ENCODE results near the gene APP.
"Not testable (repeated sequence)": the region's sequence is repeated elsewhere in the genome, so short reads cannot be mapped to it uniquely, and the experiment has no call there.

The APP gene

DNA sequence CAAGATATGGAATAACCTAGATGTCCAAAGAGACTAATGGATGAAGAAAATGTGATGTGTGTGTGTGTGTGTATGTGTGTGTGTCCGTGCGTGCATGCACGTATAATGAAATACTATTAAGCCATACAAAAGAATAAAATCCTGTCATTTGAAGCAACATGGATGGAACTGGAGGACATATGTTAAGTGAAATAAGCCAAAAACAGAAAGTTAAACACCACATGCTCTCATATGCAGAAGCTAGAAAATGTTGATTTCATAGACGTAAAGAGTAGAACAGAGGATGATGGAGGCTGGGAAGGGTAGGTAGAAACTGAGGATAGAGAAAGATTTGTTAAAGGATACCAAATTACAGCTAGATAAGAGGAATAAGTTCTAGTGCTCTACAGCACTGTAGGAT, 133.7 kb downstream of the APP start:
- H3K4me1 ChIP-seq (ENCODE audit: control insufficient read depth, insufficient read depth, low read length): no peaks in the 10 kb centered on the region
- H3K27me3 ChIP-seq (ENCODE audit: control insufficient read depth, insufficient read depth, low read length, poor library complexity, severe bottlenecking): no peaks in the 10 kb centered on the region
- WGBS, 2 experiments: 94 to 95% methylated on average over 2 to 4 of the region's 4 CpGs
- peaks cover 5% of the 10 kb centered on the region for H3K36me3 ChIP-seq (ENCODE audit: control insufficient read depth, insufficient read depth, low read length)
- no peaks in the 10 kb centered on the region for H3K9me3 ChIP-seq (ENCODE audit: control insufficient read depth, low read length)
- no peak overlapping the region for H3K4me3 ChIP-seq (ENCODE audit: insufficient read depth, low read depth, low read length)
- H3K27ac ChIP-seq (ENCODE audit: insufficient read depth, low read depth, low read length, poor library complexity, severe bottlenecking): no peak overlapping the region

DNA sequence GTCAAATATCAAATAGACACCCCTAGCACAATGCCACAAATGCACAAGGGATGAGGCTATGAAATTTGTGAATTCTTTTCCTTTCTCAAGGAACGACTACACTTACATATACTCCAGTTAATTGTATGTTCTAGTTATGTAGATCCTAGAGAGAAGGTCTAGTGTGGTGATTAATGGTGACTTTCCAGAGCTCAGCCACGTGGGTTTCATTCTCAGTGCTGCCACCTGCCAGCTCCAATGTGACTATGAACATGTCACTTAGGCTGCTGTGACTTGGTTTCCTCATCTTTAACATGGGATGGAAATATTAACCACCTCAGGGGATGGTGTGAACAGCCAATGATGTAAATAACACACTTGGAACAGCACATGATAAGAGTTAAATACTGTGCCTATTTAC, 138.3 kb downstream of the APP start:
- Histone ChIP-seq H3K4me3 (ENCODE audit: insufficient read depth, low read depth, low read length) (no peak overlapping the region), H3K9me3 (ENCODE audit: control insufficient read depth, low read length) (no peaks in the 10 kb centered on the region), H3K27ac (ENCODE audit: insufficient read depth, low read depth, low read length, poor library complexity, severe bottlenecking) (no peak overlapping the region), H3K27me3 (ENCODE audit: control insufficient read depth, insufficient read depth, low read length, poor library complexity, severe bottlenecking) (no peaks in the 10 kb centered on the region), H3K36me3 (ENCODE audit: control insufficient read depth, insufficient read depth, low read length) (peaks cover 5% of the 10 kb centered on the region), H3K4me1 (ENCODE audit: control insufficient read depth, insufficient read depth, low read length) (no peaks in the 10 kb centered on the region)
- 81 to 85% methylated on average over 1 to 2 of the region's 2 CpGs for WGBS, 2 experiments

DNA sequence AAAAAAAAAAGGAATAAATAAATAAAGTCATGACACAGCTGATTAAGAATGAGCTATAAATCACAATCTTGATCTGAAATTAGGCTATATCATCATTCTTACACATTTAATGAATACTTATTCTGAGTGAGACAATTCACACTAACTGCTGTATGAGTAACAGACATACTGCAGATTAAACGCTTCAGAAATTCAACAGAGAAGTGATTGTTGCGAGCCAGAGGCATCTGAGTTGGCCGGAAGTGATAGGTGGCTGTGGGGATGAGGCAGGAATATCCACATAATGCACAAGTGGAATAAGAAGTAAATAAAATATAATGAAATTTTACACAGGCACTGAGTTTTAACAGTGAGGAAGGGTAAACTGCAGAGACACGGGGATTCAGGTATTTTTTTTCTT, 142.4 kb downstream of the APP start:
- no peak overlapping the region for H3K4me3 ChIP-seq (ENCODE audit: insufficient read depth, low read depth, low read length)
- no peaks in the 10 kb centered on the region for H3K9me3 ChIP-seq (ENCODE audit: control insufficient read depth, low read length)
- H3K27me3 ChIP-seq (ENCODE audit: control insufficient read depth, insufficient read depth, low read length, poor library complexity, severe bottlenecking): no peaks in the 10 kb centered on the region
- H3K27ac ChIP-seq (ENCODE audit: insufficient read depth, low read depth, low read length, poor library complexity, severe bottlenecking): no peak overlapping the region
- H3K36me3 ChIP-seq (ENCODE audit: control insufficient read depth, insufficient read depth, low read length): peaks cover 5% of the 10 kb centered on the region
- WGBS, 2 experiments: 89 to 95% methylated on average over 4 of the region's 4 CpGs
- no peaks in the 10 kb centered on the region for H3K4me1 ChIP-seq (ENCODE audit: control insufficient read depth, insufficient read depth, low read length)

DNA sequence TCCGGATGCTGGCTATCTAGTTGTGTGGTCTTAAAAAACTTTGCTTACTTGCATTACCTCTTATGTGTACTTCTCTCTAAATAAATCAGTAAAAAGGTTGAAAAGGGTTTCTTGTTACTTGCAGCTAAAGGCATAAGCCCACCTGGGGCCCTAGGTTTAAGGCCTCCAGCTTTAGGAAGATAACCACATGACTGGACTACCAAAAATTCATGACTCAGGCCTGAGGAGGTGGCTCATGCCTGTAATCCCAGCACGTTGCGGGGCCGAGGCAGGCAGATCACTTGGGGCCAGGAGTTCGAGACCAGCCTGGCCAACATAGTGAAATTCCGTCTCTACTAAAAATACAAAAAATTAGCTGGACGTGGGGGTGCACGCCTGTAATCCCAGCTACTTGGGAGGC, 142.9 kb downstream of the APP start:
- peaks cover 5% of the 10 kb centered on the region for H3K36me3 ChIP-seq (ENCODE audit: control insufficient read depth, insufficient read depth, low read length)
- no peaks in the 10 kb centered on the region for H3K27me3 ChIP-seq (ENCODE audit: control insufficient read depth, insufficient read depth, low read length, poor library complexity, severe bottlenecking)
- 91 to 93% methylated on average over 7 to 8 of the region's 8 CpGs for WGBS, 2 experiments
- no peak overlapping the region for H3K4me3 ChIP-seq (ENCODE audit: insufficient read depth, low read depth, low read length)
- H3K27ac ChIP-seq (ENCODE audit: insufficient read depth, low read depth, low read length, poor library complexity, severe bottlenecking): no peak overlapping the region
- H3K9me3 ChIP-seq (ENCODE audit: control insufficient read depth, low read length): no peaks in the 10 kb centered on the region
- H3K4me1 ChIP-seq (ENCODE audit: control insufficient read depth, insufficient read depth, low read length): no peaks in the 10 kb centered on the region

DNA sequence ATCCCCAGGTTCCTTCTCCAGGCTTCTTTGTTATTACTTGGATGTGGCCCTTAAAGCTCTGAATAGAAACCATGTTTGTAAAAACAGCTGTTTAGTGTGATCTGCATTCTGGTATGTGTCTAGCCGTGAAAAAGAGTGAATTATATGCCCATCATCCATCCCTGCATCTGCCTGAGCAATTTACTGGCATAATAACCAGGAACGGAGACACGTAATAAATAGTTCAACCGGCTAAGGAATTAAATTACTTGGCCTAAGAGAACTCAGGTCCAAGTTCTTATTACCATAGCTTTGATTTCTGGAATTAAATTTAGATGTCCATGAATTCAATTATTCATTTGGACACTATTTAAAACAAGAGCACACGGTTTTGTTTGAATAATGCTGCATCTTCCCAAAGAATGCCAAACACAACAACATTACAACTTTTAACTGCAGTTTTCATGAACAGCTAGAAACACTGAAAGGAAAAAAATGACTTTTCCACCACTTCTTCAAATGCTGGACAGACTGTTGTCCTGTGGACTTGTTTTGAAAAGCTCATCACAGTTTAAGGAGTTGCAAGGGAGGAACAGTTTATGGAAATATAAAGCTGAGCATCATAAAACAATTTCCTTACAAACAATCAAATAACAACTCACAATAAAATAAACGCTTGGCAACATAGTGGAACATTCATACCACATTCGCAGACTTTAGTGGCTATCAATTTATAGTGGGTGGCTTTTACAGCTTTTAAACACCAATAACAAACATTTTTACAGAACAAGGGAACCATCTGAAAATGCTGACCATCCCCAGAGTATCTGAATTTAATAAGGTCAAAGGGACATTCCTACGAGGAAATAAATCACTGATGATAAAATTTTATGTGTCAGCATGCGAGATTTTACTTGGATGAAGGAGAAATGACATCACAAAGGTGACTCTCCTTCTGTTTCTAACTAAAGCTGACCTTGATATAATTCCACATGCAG, 144.7 kb downstream of the APP start:
- no peak overlapping the region for H3K27ac ChIP-seq (ENCODE audit: insufficient read depth, low read depth, low read length, poor library complexity, severe bottlenecking)
- H3K36me3 ChIP-seq (ENCODE audit: control insufficient read depth, insufficient read depth, low read length): peaks cover 13% of the 10 kb centered on the region
- no peaks in the 10 kb centered on the region for H3K4me1 ChIP-seq (ENCODE audit: control insufficient read depth, insufficient read depth, low read length)
- WGBS, 2 experiments: 94 to 96% methylated on average over 8 to 9 of the region's 9 CpGs
- H3K27me3 ChIP-seq (ENCODE audit: control insufficient read depth, insufficient read depth, low read length, poor library complexity, severe bottlenecking): no peaks in the 10 kb centered on the region
- no peaks in the 10 kb centered on the region for H3K9me3 ChIP-seq (ENCODE audit: control insufficient read depth, low read length)
- no peak overlapping the region for H3K4me3 ChIP-seq (ENCODE audit: insufficient read depth, low read depth, low read length)

DNA sequence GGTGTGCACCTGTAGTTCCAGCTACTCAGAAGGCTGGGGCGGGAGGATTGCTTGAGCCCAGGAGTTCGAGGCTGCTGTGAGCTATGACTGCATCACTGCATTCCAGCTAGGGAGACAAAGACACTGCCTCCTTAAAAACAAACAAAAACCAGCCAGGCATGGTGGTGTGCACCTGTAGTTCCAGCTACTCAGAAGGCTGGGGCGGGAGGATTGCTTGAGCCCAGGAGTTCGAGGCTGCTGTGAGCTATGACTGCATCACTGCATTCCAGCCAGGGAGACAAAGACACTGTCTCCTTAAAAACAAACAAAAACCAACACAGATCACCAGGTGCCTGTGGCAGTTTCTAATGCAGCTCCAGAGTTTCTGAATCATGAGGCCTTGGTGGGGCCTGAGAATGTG, 147.2 kb downstream of the APP start:
- WGBS, 2 experiments: 81 to 84% methylated on average over 4 of the region's 4 CpGs

DNA sequence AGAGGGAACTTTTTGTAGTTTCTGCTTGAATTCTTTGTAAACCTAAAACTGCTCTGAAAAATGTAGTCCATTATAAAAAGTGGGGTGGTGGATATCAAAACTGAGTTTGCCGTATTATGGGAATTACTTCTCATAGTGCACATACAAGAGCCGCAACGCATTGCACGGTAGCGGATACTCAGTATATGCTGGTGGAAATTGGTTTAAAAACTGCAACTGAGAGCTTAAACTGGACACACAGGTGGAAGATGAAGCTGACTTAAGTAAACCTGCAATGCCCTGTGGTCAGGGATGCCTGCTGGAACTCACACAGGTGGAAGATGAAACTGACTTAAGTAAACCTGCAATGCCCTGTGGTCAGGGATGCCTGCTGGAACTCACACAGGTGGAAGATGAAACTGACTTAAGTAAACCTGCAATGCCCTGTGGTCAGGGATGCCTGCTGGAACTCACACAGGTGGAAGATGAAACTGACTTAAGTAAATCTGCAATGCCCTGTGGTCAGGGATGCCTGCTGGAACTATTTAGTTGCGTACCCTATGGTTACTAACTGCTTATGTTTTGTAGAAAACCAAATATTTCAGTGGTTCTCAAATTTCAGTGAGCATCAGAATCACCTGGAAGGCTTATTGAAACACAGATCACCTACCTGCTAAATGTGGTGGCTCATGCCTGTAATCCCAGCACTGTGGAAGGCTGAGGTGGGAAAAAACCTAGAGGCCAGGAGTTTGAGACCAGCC, 147.8 kb downstream of the APP start:
- 94 to 97% methylated on average over 6 of the region's 6 CpGs for WGBS, 2 experiments
- not testable (repeated sequence) for H3K27ac ChIP-seq (ENCODE audit: insufficient read depth, low read depth, low read length, poor library complexity, severe bottlenecking); H3K4me3 ChIP-seq (ENCODE audit: insufficient read depth, low read depth, low read length); H3K4me1 ChIP-seq (ENCODE audit: control insufficient read depth, insufficient read depth, low read length); H3K9me3 ChIP-seq (ENCODE audit: control insufficient read depth, low read length); H3K27me3 ChIP-seq (ENCODE audit: control insufficient read depth, insufficient read depth, low read length, poor library complexity, severe bottlenecking)
- peaks cover 13% of the 10 kb centered on the region for H3K36me3 ChIP-seq (ENCODE audit: control insufficient read depth, insufficient read depth, low read length)

More for the DNA sequence above, 147.2 kb downstream of the APP start:
- H3K36me3 ChIP-seq (ENCODE audit: control insufficient read depth, insufficient read depth, low read length): peaks cover 13% of the 10 kb centered on the region
- not testable (repeated sequence) for H3K9me3 ChIP-seq (ENCODE audit: control insufficient read depth, low read length); H3K27me3 ChIP-seq (ENCODE audit: control insufficient read depth, insufficient read depth, low read length, poor library complexity, severe bottlenecking); H3K4me3 ChIP-seq (ENCODE audit: insufficient read depth, low read depth, low read length); H3K27ac ChIP-seq (ENCODE audit: insufficient read depth, low read depth, low read length, poor library complexity, severe bottlenecking); H3K4me1 ChIP-seq (ENCODE audit: control insufficient read depth, insufficient read depth, low read length)

DNA sequence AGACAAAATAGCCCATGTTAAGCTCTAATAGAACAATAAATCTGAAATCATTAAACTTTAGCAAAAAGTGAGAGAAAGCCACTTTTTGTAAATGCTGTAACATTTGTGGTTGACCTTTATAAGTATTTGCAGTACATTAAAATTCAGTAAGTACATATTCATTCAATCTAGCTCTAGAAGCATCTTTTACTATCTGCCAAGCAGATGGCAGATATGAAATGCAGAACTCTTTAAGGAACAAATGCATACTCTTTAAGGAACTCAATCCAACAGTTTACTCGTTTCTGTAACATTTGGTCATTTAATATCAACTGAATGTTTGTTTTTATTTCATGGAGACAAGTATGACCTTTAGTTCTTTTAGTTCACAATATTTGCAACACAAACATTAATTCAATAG, 150.1 kb downstream of the APP start:
- Histone ChIP-seq H3K27ac (ENCODE audit: insufficient read depth, low read depth, low read length, poor library complexity, severe bottlenecking) (no peak overlapping the region), H3K9me3 (ENCODE audit: control insufficient read depth, low read length) (no peaks in the 10 kb centered on the region), H3K27me3 (ENCODE audit: control insufficient read depth, insufficient read depth, low read length, poor library complexity, severe bottlenecking) (no peaks in the 10 kb centered on the region), H3K4me1 (ENCODE audit: control insufficient read depth, insufficient read depth, low read length) (no peaks in the 10 kb centered on the region), H3K36me3 (ENCODE audit: control insufficient read depth, insufficient read depth, low read length) (peaks cover 13% of the 10 kb centered on the region), H3K4me3 (ENCODE audit: insufficient read depth, low read depth, low read length) (no peak overlapping the region)
- WGBS, 2 experiments: 100% methylated on average over 1 of the region's 1 CpG; no CpG with 5 or more reads in 1 of the 2 experiments

DNA sequence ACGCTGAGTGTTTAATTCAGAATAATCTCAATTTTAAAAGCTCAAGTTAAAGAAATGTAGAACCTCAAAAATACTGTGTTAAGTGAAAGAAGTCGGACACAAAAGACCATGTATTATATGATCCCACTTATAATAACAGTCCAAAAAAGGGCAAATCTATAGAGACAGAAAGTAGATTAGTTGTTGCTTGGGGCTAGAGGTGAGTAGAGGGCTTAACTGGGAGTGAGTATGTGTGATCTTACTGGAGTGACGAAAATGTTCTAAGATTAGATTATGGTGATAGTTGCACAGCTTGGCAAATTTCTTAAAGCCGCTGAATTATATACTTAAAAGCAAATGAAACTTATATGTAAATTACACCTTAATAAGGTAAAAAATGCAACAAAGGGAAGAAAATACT, 150.5 kb downstream of the APP start:
- no peaks in the 10 kb centered on the region for H3K27me3 ChIP-seq (ENCODE audit: control insufficient read depth, insufficient read depth, low read length, poor library complexity, severe bottlenecking)
- no peaks in the 10 kb centered on the region for H3K4me1 ChIP-seq (ENCODE audit: control insufficient read depth, insufficient read depth, low read length)
- WGBS, 2 experiments: 92 to 98% methylated on average over 1 to 2 of the region's 4 CpGs
- no peaks in the 10 kb centered on the region for H3K9me3 ChIP-seq (ENCODE audit: control insufficient read depth, low read length)
- no peak overlapping the region for H3K4me3 ChIP-seq (ENCODE audit: insufficient read depth, low read depth, low read length)
- H3K27ac ChIP-seq (ENCODE audit: insufficient read depth, low read depth, low read length, poor library complexity, severe bottlenecking): no peak overlapping the region
- H3K36me3 ChIP-seq (ENCODE audit: control insufficient read depth, insufficient read depth, low read length): peaks cover 13% of the 10 kb centered on the region

DNA sequence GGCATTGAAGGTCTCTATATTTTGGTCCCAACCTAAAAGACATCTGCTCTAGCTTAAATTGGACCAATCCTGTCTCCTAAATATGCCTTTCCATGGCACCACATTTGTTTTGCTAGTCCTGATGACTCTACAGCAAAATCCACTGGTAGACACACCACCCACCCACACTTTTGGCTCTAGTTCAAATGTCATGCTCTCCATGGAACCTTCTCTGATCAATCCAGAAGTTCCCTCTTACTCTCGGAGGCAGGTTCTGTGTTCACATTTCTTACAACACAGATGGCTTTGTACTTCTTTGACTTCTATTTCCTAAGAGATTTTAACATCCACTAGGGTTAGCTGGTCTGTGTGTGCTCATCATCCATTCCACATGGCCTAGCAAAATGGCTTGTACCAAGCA, 151.3 kb downstream of the APP start:
- Histone ChIP-seq H3K9me3 (ENCODE audit: control insufficient read depth, low read length) (no peaks in the 10 kb centered on the region), H3K4me3 (ENCODE audit: insufficient read depth, low read depth, low read length) (no peak overlapping the region), H3K4me1 (ENCODE audit: control insufficient read depth, insufficient read depth, low read length) (no peaks in the 10 kb centered on the region), H3K27me3 (ENCODE audit: control insufficient read depth, insufficient read depth, low read length, poor library complexity, severe bottlenecking) (no peaks in the 10 kb centered on the region), H3K36me3 (ENCODE audit: control insufficient read depth, insufficient read depth, low read length) (peaks cover 13% of the 10 kb centered on the region), H3K27ac (ENCODE audit: insufficient read depth, low read depth, low read length, poor library complexity, severe bottlenecking) (no peak overlapping the region)
- WGBS, 2 experiments: 90 to 94% methylated on average over 1 of the region's 1 CpG
